HG02981 (cell line): ENCODE results near the gene PHETA2.
"Not testable (repeated sequence)": the region's sequence is repeated elsewhere in the genome, so short reads cannot be mapped to it uniquely, and the experiment has no call there.

ENCODE experiments used
- ATAC-seq: cut with Tn5 transposase; IDR thresholded peaks from one replicate; pipeline ENCODE4 v1.9.1; 2021; ENCODE audit warnings: mild to moderate bottlenecking, moderate library complexity; ENCODE audit not compliant: unreplicated experiment

PHETA2 gene

GRCh38 chr22:42101199-42101598, 27.2 kb downstream of the PHETA2 start:
- no peak for ATAC-seq

GRCh38 chr22:42104332-42104860, 30.3 kb downstream of the PHETA2 start:
- not testable (repeated sequence) for ATAC-seq

GRCh38 chr22:42108848-42109247, 34.8 kb downstream of the PHETA2 start:
- no peak for ATAC-seq

- no peak for ATAC-seq
Measured at GRCh38 chr22:42111798-42112197, 37.8 kb downstream of the PHETA2 start.

GRCh38 chr22:42112793-42113192, 38.7 kb downstream of the PHETA2 start:
- ATAC-seq = not testable (repeated sequence)

- no peak for ATAC-seq
Measured at GRCh38 chr22:42114721-42115120, 40.7 kb downstream of the PHETA2 start.

GRCh38 chr22:42115420-42115830, 41.4 kb downstream of the PHETA2 start:
- ATAC-seq = not testable (repeated sequence)

- ATAC-seq = no peak
Measured at GRCh38 chr22:42116848-42117424, 42.9 kb downstream of the PHETA2 start.

GRCh38 chr22:42120231-42121021, 46.4 kb downstream of the PHETA2 start:
- not testable (repeated sequence) for ATAC-seq

GRCh38 chr22:42123529-42123928, 49.5 kb downstream of the PHETA2 start:
- ATAC-seq = not testable (repeated sequence)

- ATAC-seq = no peak
Measured at GRCh38 chr22:42127606-42128005, 53.6 kb downstream of the PHETA2 start.

GRCh38 chr22:42128007-42128406, 54.0 kb downstream of the PHETA2 start:
- ATAC-seq = not testable (repeated sequence)
